Esophagus muscularis mucosa (tissue), 4 donors: ENCODE measurements around the gene LCK. TPM values are rescaled to one million over a fixed set of nuclear protein-coding genes. Genes with fewer than 3 reads are reported as not detected.
A peak's percentile ranks its signal among the peaks of the same experiment; 100 is the strongest.

ENCODE experiments used
- DNase-seq: peaks from one replicate; pipeline ENCODE4 v3.0.0-alpha.2; 2017; ENCODE audit errors: extremely low spot score
- H3K27ac ChIP-seq, 4 donors: fragments of 200-600 bp; sonication (generic); replicated peaks in 1 of 4; 1 replicate in 3 of 4; 2 replicates in 1 of 4; pipeline ENCODE4 v1.5.1; 2016 to 2019; ENCODE audit warnings: mild to moderate bottlenecking in 1 of 4
- H3K27me3 ChIP-seq, 4 donors: fragments of 200-600 bp; sonication (generic); one replicate each; pipeline versions ENCODE4 v1.5.1 to v1.6.0; 2016 to 2019
- H3K36me3 ChIP-seq, 4 donors: fragments of 200-600 bp; sonication (generic); one replicate each; pipeline ENCODE4 v1.5.1; 2016 to 2019
- H3K4me1 ChIP-seq, 4 donors: fragments of 200-600 bp; sonication (generic); one replicate each; pipeline ENCODE4 v1.5.1; 2016 to 2019
- H3K4me3 ChIP-seq, 4 donors: fragments of 200-600 bp; sonication (generic); 1 replicate in 2 of 4; 2 replicates in 2 of 4; pipeline ENCODE4 v1.5.1; 2016 to 2019; ENCODE audit warnings: mild to moderate bottlenecking in 4 of 4, moderate library complexity in 1 of 4
- H3K9me3 ChIP-seq, 4 donors: fragments of 200-600 bp; sonication (generic); 1 replicate in 3 of 4; 2 replicates in 1 of 4; pipeline ENCODE4 v1.5.1; 2016 to 2019
- CTCF ChIP-seq, 3 experiments: fragments of 200-600 bp in 2 of 3; fragments of 450-650 bp in 1 of 3; sonication (generic) in 2 of 3; IDR thresholded peaks; one replicate each; pipeline ENCODE4 v1.5.1; 2017 to 2019; ENCODE audit warnings: antibody characterized with exemption in 3 of 3, mild to moderate bottlenecking in 2 of 3, moderate library complexity in 1 of 3
- EP300 ChIP-seq: sonication (generic); formaldehyde crosslinking; IDR thresholded peaks from one replicate; pipeline ENCODE4 v1.6.1; 2017; ENCODE audit warnings: antibody characterized with exemption
- POLR2A ChIP-seq: fragments of 450-650 bp; IDR thresholded peaks from one replicate; pipeline ENCODE4 v1.6.1; 2017; ENCODE audit warnings: antibody characterized with exemption, moderate library complexity, mild to moderate bottlenecking, low read depth
- POLR2AphosphoS5 ChIP-seq, 2 donors: sonication (generic); formaldehyde crosslinking; IDR thresholded peaks; one replicate each; pipeline ENCODE4 v1.6.1; 2017; ENCODE audit warnings: antibody characterized with exemption in 2 of 2
- WGBS: methylation state at CpG from one replicate; pipeline ENCODE4 v1.1.5; 2018; 5-methylcytosine and 5-hydroxymethylcytosine counted together
- intact Hi-C: fragments of 100-400 bp; cut with DNase I; formaldehyde crosslinking; loops from one replicate; pipeline ENCODE4 v1.15.1; 2023
- total RNA-seq, 4 donors: library from RNA; depleted of rRNA; stranded (reverse); fragments of >200 nt; gene quantifications; one replicate each; pipeline versions ENCODE4 v1.1.0 to v1.2.1, GENCODE V29; 2016

LCK gene
- total RNA-seq, 4 donors from 2014 or later, result 0.42 to 2.8 (median 1.1) TPM

GRCh38 chr1:32220746-32221580 lies 30.1 kb upstream of the LCK start:
- no peaks in the 10 kb centered on the region for H3K27me3 ChIP-seq
- WGBS, result 92% methylated on average over 4 of the region's 4 CpGs
- peak overlapping the region in 3 of 4 donors; percentile 89 to 95 (median 89) for H3K27ac ChIP-seq
- no peaks in the 10 kb centered on the region for H3K9me3 ChIP-seq
- DNase-seq, result no peak
- TF ChIP-seq POLR2A (no peak), POLR2AphosphoS5 (IDR thresholded peaks at IDR 0.05) (no peak), EP300 (no peak), CTCF (IDR thresholded peaks at IDR 0.05) (no peak)
- H3K4me3 ChIP-seq, result peak overlapping the region; percentile 79 to 85 (median 83)
- peaks cover 31 to 69% (median 49%) of the 10 kb centered on the region in 4 donors for H3K36me3 ChIP-seq
- peaks cover 27 to 51% (median 40%) of the 10 kb centered on the region in 4 donors for H3K4me1 ChIP-seq
- intact Hi-C loops, result no loop called here

- H3K27ac ChIP-seq, result peak overlapping the region; percentile 88 to 95 (median 89)
- H3K4me3 ChIP-seq, result peak overlapping the region; percentile 79 to 85 (median 83)
- H3K9me3 ChIP-seq, result no peaks in the 10 kb centered on the region
- H3K4me1 ChIP-seq, result peaks cover 27 to 52% (median 38%) of the 10 kb centered on the region in 4 donors
- WGBS, result 17% methylated on average over 5 of the region's 13 CpGs
- peaks cover 30 to 69% (median 49%) of the 10 kb centered on the region in 4 donors for H3K36me3 ChIP-seq
- TF ChIP-seq POLR2AphosphoS5 (IDR thresholded peaks at IDR 0.05) (no peak), EP300 (no peak), POLR2A (no peak)
- H3K27me3 ChIP-seq, result no peaks in the 10 kb centered on the region
- intact Hi-C loops, result no loop called here
- DNase-seq, result no peak
Observed at GRCh38 chr1:32221581-32221979, 29.5 kb upstream of the LCK start.

- peaks cover 27 to 52% (median 38%) of the 10 kb centered on the region in 4 donors for H3K4me1 ChIP-seq
- DNase-seq, result peak; percentile 99
- H3K4me3 ChIP-seq, result peak within 1 kb of the TSS; percentile 79 to 85 (median 83)
- WGBS, result under 1% methylated on average over 32 of the region's 46 CpGs
- peaks cover 30 to 69% (median 49%) of the 10 kb centered on the region in 4 donors for H3K36me3 ChIP-seq
- TF ChIP-seq POLR2AphosphoS5 (IDR thresholded peaks at IDR 0.05) (peak; percentile 97), CTCF (IDR thresholded peaks at IDR 0.05) (no peak), POLR2A (peak; percentile 75), EP300 (peak; percentile 8)
- H3K27me3 ChIP-seq, result no peaks in the 10 kb centered on the region
- no peaks in the 10 kb centered on the region for H3K9me3 ChIP-seq
- H3K27ac ChIP-seq, result peak within 1 kb of the TSS; percentile 88 to 95 (median 89)
- intact Hi-C loops, result no loop called here
Observed at GRCh38 chr1:32221980-32222755, 28.9 kb upstream of the LCK start, which contains the start of the genes EIF3I and TMEM234. TSS of gene EIF3I (plus strand) at chr1:32222407. CDS start at chr1:32222442, 35 bp downstream. TSS of gene TMEM234 (minus strand) at chr1:32222353. CDS start at chr1:32222322, 31 bp downstream.

- WGBS, result 38% methylated on average over 3 of the region's 3 CpGs
- no peak for DNase-seq
- intact Hi-C loops, result no loop called here
Observed at GRCh38 chr1:32223683-32224082, 27.4 kb upstream of the LCK start.

More at GRCh38 chr1:32223683-32224082, 27.4 kb upstream of the LCK start:
- peaks cover 27 to 52% (median 38%) of the 10 kb centered on the region in 4 donors for H3K4me1 ChIP-seq
- H3K4me3 ChIP-seq, result peak overlapping the region; percentile 79 to 85 (median 83)
- no peak for TF ChIP-seq POLR2A
- TF ChIP-seq CTCF (IDR thresholded peaks at IDR 0.05), result no peak
- no peak for TF ChIP-seq EP300
- peak overlapping the region; percentile 88 to 95 (median 89) for H3K27ac ChIP-seq
- H3K36me3 ChIP-seq, result peaks cover 39 to 69% (median 58%) of the 10 kb centered on the region in 4 donors
- H3K27me3 ChIP-seq, result no peaks in the 10 kb centered on the region
- no peaks in the 10 kb centered on the region for H3K9me3 ChIP-seq
